ENCODE data around the gene SZT2.
A peak's percentile ranks its signal among the peaks of the same experiment; 100 is the strongest.

Gene SZT2

GRCh38 chr1:43419627-43420425, 30.1 kb downstream of the SZT2 start:
- Histone ChIP-seq H3K27ac (no peak overlapping the region), H3K4me3 (no peak overlapping the region)

- no peak overlapping the region for H3K27ac ChIP-seq
- H3K4me3 ChIP-seq: no peak overlapping the region
Observed at GRCh38 chr1:43420874-43421273, 31.2 kb downstream of the SZT2 start.

- Histone ChIP-seq H3K27ac (no peak overlapping the region), H3K4me3 (no peak overlapping the region)
Observed at GRCh38 chr1:43421396-43421795, 31.7 kb downstream of the SZT2 start.

GRCh38 chr1:43421976-43422750, 32.5 kb downstream of the SZT2 start:
- Histone ChIP-seq H3K27ac (no peak overlapping the region), H3K4me3 (no peak overlapping the region)

GRCh38 chr1:43422995-43423671, 33.4 kb downstream of the SZT2 start:
- peak overlapping the region in 3 of 21 experiments; percentile 19 to 53 (median 38) for H3K27ac ChIP-seq
- no peak overlapping the region for H3K4me3 ChIP-seq

- H3K4me3 ChIP-seq: no peak overlapping the region
- H3K27ac ChIP-seq: peak overlapping the region in 2 of 21 experiments; percentile 19 to 53
Observed at GRCh38 chr1:43423672-43424550, 34.2 kb downstream of the SZT2 start.

GRCh38 chr1:43425045-43425444, 35.3 kb downstream of the SZT2 start:
- no peak overlapping the region for H3K4me3 ChIP-seq
- H3K27ac ChIP-seq: no peak overlapping the region

- H3K27ac ChIP-seq: no peak overlapping the region
- no peak overlapping the region for H3K4me3 ChIP-seq
Observed at GRCh38 chr1:43426221-43426620, 36.5 kb downstream of the SZT2 start.

- no peak overlapping the region for H3K4me3 ChIP-seq
- no peak overlapping the region for H3K27ac ChIP-seq
Observed at GRCh38 chr1:43427524-43427923, 37.8 kb downstream of the SZT2 start.

GRCh38 chr1:43427941-43428340, 38.2 kb downstream of the SZT2 start:
- no peak overlapping the region for H3K4me3 ChIP-seq

GRCh38 chr1:43430831-43431230, 41.1 kb downstream of the SZT2 start:
- Histone ChIP-seq H3K4me3 (no peak overlapping the region), H3K27ac (no peak overlapping the region)

More at GRCh38 chr1:43427941-43428340, 38.2 kb downstream of the SZT2 start:
- H3K27ac ChIP-seq: no peak overlapping the region

- no peak overlapping the region for H3K4me3 ChIP-seq
- H3K27ac ChIP-seq: no peak overlapping the region
Observed at GRCh38 chr1:43431676-43432075, 42.0 kb downstream of the SZT2 start.

GRCh38 chr1:43432171-43432860, 42.6 kb downstream of the SZT2 start:
- no peak overlapping the region for H3K27ac ChIP-seq
- H3K4me3 ChIP-seq: no peak overlapping the region

GRCh38 chr1:43432907-43433306, 43.2 kb downstream of the SZT2 start:
- Histone ChIP-seq H3K27ac (no peak overlapping the region), H3K4me3 (no peak overlapping the region)

- no peak overlapping the region for H3K4me3 ChIP-seq
- peak overlapping the region in 1 of 21 experiments; percentile 60 for H3K27ac ChIP-seq
Observed at GRCh38 chr1:43434256-43434655, 44.6 kb downstream of the SZT2 start.

GRCh38 chr1:43435146-43436145, 45.7 kb downstream of the SZT2 start:
- H3K27ac ChIP-seq: peak overlapping the region in 9 of 21 experiments; percentile 5 to 60 (median 34)
- no peak overlapping the region for H3K4me3 ChIP-seq

GRCh38 chr1:43436371-43436770, 46.7 kb downstream of the SZT2 start:
- Histone ChIP-seq H3K27ac (peak overlapping the region in 3 of 21 experiments; percentile 5 to 19 (median 9)), H3K4me3 (no peak overlapping the region)

Data from skin epidermis (tissue), 12 donors.